SK-N-SH treated with all-trans-retinoic acid at 6 μM for 48 hours (cell line): Measurements from ENCODE around the gene HIVEP2.

Experiments used
- TCF4 ChIP-seq: fragments of 250-450 bp; sonication (Bioruptor Pico); IDR thresholded peaks from 2 replicates; pipeline ENCODE4 v1.8.0; 2021; ENCODE audit warnings: mild to moderate bottlenecking, moderate library complexity, borderline replicate concordance
- ZFP30 ChIP-seq: fragments of 450-650 bp; formaldehyde crosslinking; IDR thresholded peaks from 2 replicates; pipeline ENCODE4 v1.5.0; 2022; ENCODE audit warnings: mild to moderate bottlenecking, moderate library complexity
- ZNF565 ChIP-seq: fragments of 450-650 bp; formaldehyde crosslinking; conservative IDR thresholded peaks from 2 replicates; pipeline ENCODE4 v1.5.0; 2020; ENCODE audit warnings: low read depth, mild to moderate bottlenecking, moderate library complexity

GRCh38 chr6:142984386-142984785 is 39.4 kb upstream of the HIVEP2 start:
- no peak for TF ChIP-seq ZNF565 (CRISPR knock-in tag)
- TF ChIP-seq ZFP30: no peak
- no peak for TF ChIP-seq TCF4
